Activated CD8-positive, alpha-beta memory T cell treated with anti-CD3 and anti-CD28 coated beads for 36 hours (primary cell): Measurements from ENCODE around the gene KCNE2. TPM values are rescaled to one million over a fixed set of nuclear protein-coding genes. Genes with fewer than 3 reads are reported as not detected.

Experiments used
- CTCF ChIA-PET: fragments of 350-600 bp; sonication (Branson Sonifier 250); formaldehyde crosslinking; loops from one replicate; lab custom pipeline; 2021; ENCODE audit warnings: antibody characterized with exemption; lab: Charles Lee
- POLR2A ChIA-PET: fragments of 350-600 bp; sonication (Branson Sonifier 250); formaldehyde crosslinking; loops from one replicate; lab custom pipeline; 2021; ENCODE audit warnings: antibody characterized with exemption; lab: Charles Lee
- total RNA-seq, 2 experiments: library from RNA; stranded (reverse); gene quantifications; one replicate each; pipeline ENCODE4 v1.2.3, GENCODE V29; 2021

KCNE2 gene
- not detected for total RNA-seq

DNA sequence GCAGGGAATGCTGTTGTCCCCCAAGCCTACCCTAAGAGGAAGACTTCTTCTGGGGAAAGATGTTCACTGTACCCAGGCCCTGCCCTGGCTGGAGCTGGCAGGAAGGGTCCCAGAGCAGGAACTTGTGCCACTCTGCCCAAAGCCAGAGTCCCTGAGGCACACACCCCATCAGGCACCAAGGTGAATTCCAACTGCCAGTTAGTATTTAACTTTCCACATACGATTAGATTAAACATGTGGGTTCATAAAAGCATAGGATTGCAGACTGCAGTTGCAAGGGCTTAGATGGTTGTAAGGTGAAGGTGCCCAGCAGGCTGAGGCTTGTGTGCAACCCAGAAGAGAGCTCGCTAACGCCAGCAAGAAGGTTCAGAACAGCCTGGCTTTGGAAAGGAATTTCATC, at the start of gene KCNE2:
Gene KCNE2 (plus strand): TSS at position 274 of the 400 bp plus-strand sequence. CDS start 6,473 bp downstream, outside the sequence.
- CTCF ChIA-PET = interaction anchor here (0.6 to 1.8 kb wide), 3 partner anchors 22 to 439 kb away, joined by 3 to 8 read pairs (median 3); no protein-coding TSS in a partner anchor

GRCh38 chr21:34319585-34319984, 44.2 kb upstream of the KCNE2 start:
- ChIA-PET POLR2A (no interaction called here), CTCF (no interaction called here)

More for the DNA sequence above, at the start of gene KCNE2:
- POLR2A ChIA-PET = no interaction called here

DNA sequence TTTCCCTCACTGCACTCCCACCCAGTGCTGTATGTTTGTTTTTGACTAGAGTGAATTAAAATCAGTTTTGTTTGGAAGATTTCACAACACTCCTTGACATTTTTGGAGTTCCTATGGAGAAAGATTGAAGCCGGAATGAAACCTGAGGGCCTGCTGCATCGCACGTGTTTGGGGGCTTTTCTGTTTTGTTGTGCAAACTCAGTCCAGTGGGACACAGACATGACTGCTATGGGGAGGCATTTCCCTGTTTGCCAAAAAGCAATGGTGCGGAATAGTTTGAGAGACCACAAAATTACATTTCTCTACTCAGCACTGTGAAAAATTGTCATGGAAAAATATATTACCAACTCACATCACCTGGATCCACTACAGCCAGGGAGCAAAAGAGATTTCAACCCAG, 43.8 kb upstream of the KCNE2 start:
- POLR2A ChIA-PET = no interaction called here

DNA sequence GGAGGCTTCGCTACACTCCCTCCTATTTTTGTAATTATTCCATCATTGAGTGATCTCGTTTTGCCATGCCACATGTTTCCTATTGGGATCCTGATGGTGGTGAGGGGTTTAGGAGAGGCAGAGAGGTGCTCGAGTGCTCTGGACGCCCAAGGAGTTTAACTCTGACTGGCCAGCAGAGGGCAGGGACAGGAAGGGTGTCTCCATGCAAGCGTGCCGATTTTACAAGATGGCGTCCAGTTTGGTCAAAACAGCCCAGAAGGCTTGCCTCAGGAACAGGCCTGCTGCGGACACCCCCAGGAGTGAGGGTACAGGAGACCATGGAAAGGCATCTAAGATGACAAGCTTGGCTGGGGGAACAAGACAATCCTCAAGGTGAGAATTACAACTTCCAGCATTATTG, 33.8 kb upstream of the KCNE2 start:
- POLR2A ChIA-PET = no interaction called here
- CTCF ChIA-PET = no interaction called here

More for the DNA sequence above, 43.8 kb upstream of the KCNE2 start:
- CTCF ChIA-PET = no interaction called here

GRCh38 chr21:34331726-34332125, 32.1 kb upstream of the KCNE2 start:
- CTCF ChIA-PET = no interaction called here
- POLR2A ChIA-PET = no interaction called here

GRCh38 chr21:34332347-34332746, 31.5 kb upstream of the KCNE2 start:
- CTCF ChIA-PET = no interaction called here
- POLR2A ChIA-PET = no interaction called here

- ChIA-PET POLR2A (no interaction called here), CTCF (no interaction called here)
Measured at GRCh38 chr21:34333121-34333739, 30.6 kb upstream of the KCNE2 start.

DNA sequence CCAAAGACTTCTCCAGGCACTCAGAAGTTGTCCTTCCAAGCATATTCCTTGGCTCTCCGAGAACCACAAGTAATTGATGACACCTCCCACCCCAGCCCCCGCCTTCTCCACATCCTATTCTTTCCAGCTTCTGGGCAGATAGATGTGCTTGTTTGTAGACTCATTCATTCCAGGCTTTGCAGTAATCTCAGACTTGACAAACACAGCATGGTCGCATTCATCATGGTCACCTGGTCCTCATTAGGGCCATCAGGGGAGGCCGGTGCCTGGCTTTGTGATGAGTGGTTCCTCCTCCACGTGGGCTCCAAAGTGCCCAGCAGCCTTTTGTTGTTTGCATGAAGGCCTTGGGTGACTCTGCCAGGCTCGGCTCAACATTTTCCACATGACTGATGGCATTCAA, 28.5 kb upstream of the KCNE2 start:
- POLR2A ChIA-PET = no interaction called here
- CTCF ChIA-PET = no interaction called here

- ChIA-PET CTCF (no interaction called here), POLR2A (no interaction called here)
Measured at GRCh38 chr21:34336245-34336644, 27.6 kb upstream of the KCNE2 start.

- POLR2A ChIA-PET = interaction anchor here (1.2 kb wide), 1 partner anchor 11 kb away, joined by 3 read pairs; no protein-coding TSS in a partner anchor
- CTCF ChIA-PET = interaction anchor here (1.3 kb wide), 1 partner anchor 263 kb away, joined by 3 read pairs; no protein-coding TSS in a partner anchor
Measured at GRCh38 chr21:34336756-34337391, 26.9 kb upstream of the KCNE2 start.

DNA sequence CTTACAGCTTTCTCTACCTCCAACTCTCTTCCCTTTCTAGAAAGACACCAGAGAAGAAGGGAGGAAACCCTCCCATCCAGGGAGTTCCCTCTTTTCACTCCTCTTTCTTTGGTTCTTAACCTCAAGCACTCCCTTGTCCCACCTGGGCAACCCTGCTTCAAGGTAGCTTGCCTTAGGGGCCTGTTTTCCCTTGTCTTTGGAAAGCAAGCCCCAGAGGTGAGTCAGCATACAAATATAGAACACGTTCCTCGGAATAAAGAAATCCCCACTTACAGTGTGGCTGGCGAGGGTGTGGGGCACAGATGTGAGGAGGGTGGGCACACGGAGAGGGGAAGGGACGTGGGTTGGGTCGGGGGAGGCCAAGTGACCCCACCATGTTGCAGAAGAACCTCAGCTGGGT, 26.1 kb upstream of the KCNE2 start:
- ChIA-PET CTCF (interaction anchor here (1.3 kb wide), 1 partner anchor 263 kb away, joined by 3 read pairs; no protein-coding TSS in a partner anchor), POLR2A (interaction anchor here (1.2 kb wide), 1 partner anchor 10 kb away, joined by 3 read pairs; no protein-coding TSS in a partner anchor)

GRCh38 chr21:34338226-34338625, 25.6 kb upstream of the KCNE2 start:
- ChIA-PET CTCF (no interaction called here), POLR2A (interaction anchor here (1.2 kb wide), 1 partner anchor 10 kb away, joined by 3 read pairs; no protein-coding TSS in a partner anchor)

- ChIA-PET POLR2A (no interaction called here), CTCF (no interaction called here)
Measured at GRCh38 chr21:34340061-34340460, 23.7 kb upstream of the KCNE2 start.

- ChIA-PET CTCF (interaction anchor here (1.3 kb wide), 1 partner anchor 418 kb away, joined by 3 read pairs; no protein-coding TSS in a partner anchor), POLR2A (no interaction called here)
Measured at GRCh38 chr21:34342476-34342875, 21.3 kb upstream of the KCNE2 start.

- ChIA-PET CTCF (interaction anchor here (1.3 kb wide), 1 partner anchor 419 kb away, joined by 3 read pairs; no protein-coding TSS in a partner anchor), POLR2A (no interaction called here)
Measured at GRCh38 chr21:34343347-34343746, 20.5 kb upstream of the KCNE2 start.

DNA sequence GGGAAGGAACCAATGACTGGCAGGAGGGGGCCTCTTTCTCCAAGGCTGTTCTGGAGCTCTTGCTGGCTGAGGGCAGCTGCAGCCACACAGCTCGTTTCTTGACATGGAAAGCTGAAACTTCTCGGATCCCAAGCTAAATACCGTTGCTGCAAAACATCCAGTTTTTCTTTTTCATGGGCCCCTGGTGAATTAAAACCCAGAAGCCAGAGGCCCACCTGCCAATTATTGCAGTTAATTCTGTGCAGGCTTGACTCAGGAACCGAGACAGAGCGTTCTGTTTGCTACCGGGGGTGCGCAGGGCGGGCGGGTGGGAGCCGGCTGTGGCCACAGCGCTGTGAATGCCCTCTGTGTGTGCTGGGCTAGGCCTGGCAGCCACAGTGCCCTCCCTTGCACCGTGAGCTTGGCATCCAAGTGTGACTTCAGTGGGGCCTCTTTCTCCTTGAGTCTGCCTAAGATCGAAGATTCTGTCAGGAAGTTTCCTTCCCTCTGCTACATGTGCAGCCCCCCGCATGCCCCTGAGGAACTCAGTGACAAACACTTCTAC, 19.9 kb upstream of the KCNE2 start:
- ChIA-PET POLR2A (no interaction called here), CTCF (interaction anchor here (1.3 kb wide), 1 partner anchor 420 kb away, joined by 3 read pairs; no protein-coding TSS in a partner anchor)

GRCh38 chr21:34344584-34344983, 19.2 kb upstream of the KCNE2 start:
- ChIA-PET CTCF (interaction anchor here (7.6 kb wide), 1 partner anchor 421 kb away, joined by 70 read pairs; no protein-coding TSS in a partner anchor), POLR2A (no interaction called here)

- ChIA-PET CTCF (interaction anchor here (1.3 to 7.6 kb wide), 2 partner anchors 216 to 422 kb away, joined by 4 to 70 read pairs; no protein-coding TSS in a partner anchor), POLR2A (no interaction called here)
Measured at GRCh38 chr21:34345091-34345871, 18.5 kb upstream of the KCNE2 start.

DNA sequence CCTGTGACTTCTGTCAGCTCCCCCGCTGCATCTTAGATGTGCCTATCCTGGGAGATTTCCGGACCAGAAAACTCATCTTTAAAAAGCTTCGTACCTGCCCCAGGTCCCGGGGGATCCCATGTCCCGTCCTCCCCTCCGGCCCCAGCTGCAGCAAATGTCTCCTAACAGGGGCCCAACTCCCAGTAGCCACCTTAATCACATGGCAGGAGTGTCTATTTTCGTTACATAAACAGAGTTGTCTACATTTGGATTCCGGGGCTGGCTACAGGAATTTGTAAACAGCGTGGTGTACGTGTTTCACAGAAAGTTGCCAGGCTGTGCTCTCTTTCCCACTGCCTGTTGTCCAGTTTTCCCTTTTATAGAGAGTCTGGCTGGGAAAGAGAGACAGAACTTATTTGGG, 17.9 kb upstream of the KCNE2 start:
- ChIA-PET CTCF (interaction anchor here (1.3 to 7.6 kb wide), 2 partner anchors 217 to 422 kb away, joined by 4 to 70 read pairs; no protein-coding TSS in a partner anchor), POLR2A (no interaction called here)
